Spleen (tissue), 11 donors: ENCODE data around the gene UQCRQ. TPM values are rescaled to one million over a fixed set of nuclear protein-coding genes. Genes with fewer than 3 reads are reported as not detected.

ENCODE experiments used
- DNase-seq: peaks from one replicate; pipeline ENCODE4 v3.0.0-alpha.2; 2020
- H3K27ac ChIP-seq, 8 donors: fragments of 200-600 bp; sonication (generic) in 7 of 8; 1 replicate in 4 of 8; 2 replicates in 4 of 8; pipeline versions ENCODE4 v1.5.0 to v1.8.0; 2016 to 2021; ENCODE audit warnings: inconsistent platforms in 4 of 8, mild to moderate bottlenecking in 4 of 8, moderate library complexity in 1 of 8
- H3K27me3 ChIP-seq, 7 donors: fragments of 200-600 bp; sonication (generic) in 6 of 7; replicated peaks in 1 of 7; 1 replicate in 4 of 7; 2 replicates in 3 of 7; pipeline versions ENCODE4 v1.5.0 to v1.8.0; 2016 to 2021; ENCODE audit warnings: inconsistent platforms in 3 of 7, mild to moderate bottlenecking in 1 of 7
- H3K36me3 ChIP-seq, 6 donors: fragments of 200-600 bp; sonication (generic) in 5 of 6; 1 replicate in 4 of 6; 2 replicates in 2 of 6; pipeline versions ENCODE4 v1.5.0 to v1.8.0; 2016 to 2021; ENCODE audit warnings: inconsistent platforms in 2 of 6
- H3K4me1 ChIP-seq, 6 donors: fragments of 200-600 bp; sonication (generic) in 5 of 6; 1 replicate in 3 of 6; 2 replicates in 3 of 6; pipeline versions ENCODE4 v1.5.0 to v1.8.0; 2016 to 2021; ENCODE audit warnings: inconsistent platforms in 3 of 6
- H3K4me3 ChIP-seq, 8 donors: fragments of 200-600 bp; sonication (generic) in 7 of 8; 1 replicate in 4 of 8; 2 replicates in 4 of 8; pipeline versions ENCODE4 v1.5.0 to v1.8.0; 2016 to 2021; ENCODE audit warnings: inconsistent platforms in 4 of 8, mild to moderate bottlenecking in 4 of 8, moderate library complexity in 2 of 8
- H3K9me3 ChIP-seq, 8 donors: fragments of 200-600 bp; sonication (generic) in 7 of 8; 1 replicate in 4 of 8; 2 replicates in 4 of 8; pipeline versions ENCODE4 v1.5.0 to v1.8.0; 2016 to 2021; ENCODE audit warnings: inconsistent platforms in 4 of 8
- CTCF ChIP-seq, 11 experiments: fragments of 200-600 bp in 7 of 11; fragments of 450-650 bp in 4 of 11; sonication (generic) in 4 of 11; IDR thresholded peaks in 8 of 11; conservative IDR thresholded peaks in 3 of 11; 1 replicate in 7 of 11; 2 replicates in 4 of 11; pipeline versions ENCODE4 v1.4.0 to v1.8.0; 2016 to 2021; ENCODE audit warnings: antibody characterized with exemption in 11 of 11, inconsistent platforms in 4 of 11, mild to moderate bottlenecking in 1 of 11
- POLR2A ChIP-seq, 3 donors: fragments of 450-650 bp; IDR thresholded peaks; one replicate each; pipeline ENCODE4 v1.5.1; 2017; ENCODE audit warnings: antibody characterized with exemption in 3 of 3, mild to moderate bottlenecking in 1 of 3
- POLR2AphosphoS5 ChIP-seq, 3 donors: sonication (generic); formaldehyde crosslinking; IDR thresholded peaks; one replicate each; pipeline ENCODE4 v1.5.1; 2017; ENCODE audit warnings: antibody characterized with exemption in 3 of 3
- WGBS, 5 donors: extraction: QIAGEN DNeasy Blood & Tissue Kit in 3 of 5; methylation state at CpG; one replicate each; pipeline versions ENCODE4 v1.1.5 to v1.1.7; 2013 to 2018; 5-methylcytosine and 5-hydroxymethylcytosine counted together
- intact Hi-C: fragments of 100-400 bp; cut with DNase I; formaldehyde crosslinking; loops from one replicate; pipeline ENCODE4 v1.15.0; 2023; ENCODE audit warnings: low total_unique reads
- polyA plus RNA-seq, 3 donors: library from polyadenylated mRNA; stranded (reverse); fragments of 200-250 nt; gene quantifications; one replicate each; pipeline ENCODE4 v1.2.1, GENCODE V29; 2013
- total RNA-seq, 7 donors: library from RNA; depleted of rRNA in 3 of 7; stranded (reverse); fragments of >200 nt in 3 of 7; fragmentation: NEBNext Ultra II Directional in 4 of 7; extraction: Animal tissue kit (Norgen Biotek cat#: 25700) in 4 of 7; gene quantifications; one replicate each; pipeline versions ENCODE4 v1.1.0 to v1.2.1, GENCODE V29; 2016 to 2021
- donor health status: healthy with polysubstance abuse.
- donor health status: DM: no; HTN: no; CAD: no; lungs with moderate emphysema.
- donor health status: DM: no; HTN: no; CAD: no.
- donor health status: Bipolar disorder and iron deficiency.
- donor health status: healthy.
- donor health status: DM: no; HTN: no; CAD: no.
- donor health status: DM: yes; HTN: yes; CAD: no.

Gene UQCRQ
- total and polyA plus RNA-seq, 10 donors: 59.6 to 266 (median 164) TPM

- DNase-seq: no peak
Measured at GRCh38 chr5:132841305-132841704, 25.1 kb upstream of the UQCRQ start.

GRCh38 chr5:132848270-132848669, 18.2 kb upstream of the UQCRQ start:
- no peaks in the 10 kb centered on the region for H3K27me3 ChIP-seq
- TF ChIP-seq POLR2AphosphoS5 (IDR thresholded peaks at IDR 0.05) (no peak), POLR2A (IDR thresholded peaks at IDR 0.05) (no peak)
- intact Hi-C loops: no loop called here
- H3K4me1 ChIP-seq: no peaks in the 10 kb centered on the region
- H3K36me3 ChIP-seq: no peaks in the 10 kb centered on the region
- H3K27ac ChIP-seq: no peak overlapping the region
- H3K9me3 ChIP-seq: no peaks in the 10 kb centered on the region
- H3K4me3 ChIP-seq: no peak overlapping the region
- DNase-seq: no peak
- 91 to 98% (median 93%) methylated on average over 8 of the region's 8 CpGs for WGBS, 5 donors

More at GRCh38 chr5:132841305-132841704, 25.1 kb upstream of the UQCRQ start:
- Histone ChIP-seq H3K4me3 (no peak overlapping the region), H3K36me3 (no peaks in the 10 kb centered on the region), H3K9me3 (no peaks in the 10 kb centered on the region), H3K27ac (no peak overlapping the region), H3K27me3 (no peaks in the 10 kb centered on the region), H3K4me1 (peaks cover 0 to 10% (median 0%) of the 10 kb centered on the region in 6 donors)
- 68 to 95% (median 84%) methylated on average over 4 of the region's 4 CpGs for WGBS, 5 donors
- no peak for TF ChIP-seq CTCF (IDR thresholded peaks at IDR 0.05 in 8 of 11, conservative IDR thresholded peaks at IDR 0.05 in 3 of 11)
- TF ChIP-seq POLR2AphosphoS5 (IDR thresholded peaks at IDR 0.05): no peak
- TF ChIP-seq POLR2A (IDR thresholded peaks at IDR 0.05): no peak
- intact Hi-C loops: no loop called here

DNA sequence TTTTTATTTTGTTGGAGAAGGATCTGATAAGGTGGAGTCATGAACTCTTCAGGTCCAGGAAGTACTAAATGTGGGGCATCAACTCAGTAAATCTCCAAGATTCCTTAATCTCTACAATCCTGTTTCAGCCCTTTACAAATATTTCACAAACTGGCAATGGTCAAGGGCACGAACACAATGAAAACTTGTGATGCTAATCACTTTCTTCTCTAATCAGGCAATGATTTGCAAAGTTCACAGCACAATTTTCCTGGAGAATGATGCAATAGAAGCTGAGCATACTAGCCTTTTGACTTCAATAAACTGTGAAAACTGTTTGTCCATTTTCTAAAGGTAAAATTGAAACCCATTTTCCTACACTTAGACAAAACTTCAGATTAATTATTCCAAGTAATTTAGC, 17.1 kb upstream of the UQCRQ start:
- Histone ChIP-seq H3K4me1 (no peaks in the 10 kb centered on the region), H3K27me3 (no peaks in the 10 kb centered on the region), H3K27ac (no peak overlapping the region), H3K36me3 (no peaks in the 10 kb centered on the region), H3K4me3 (no peak overlapping the region), H3K9me3 (no peaks in the 10 kb centered on the region)
- intact Hi-C loops: no loop called here
- 48 to 68% (median 64%) methylated on average over 1 of the region's 1 CpG for WGBS, 5 donors
- no peak for DNase-seq
- TF ChIP-seq CTCF (IDR thresholded peaks at IDR 0.05 in 8 of 11, conservative IDR thresholded peaks at IDR 0.05 in 3 of 11): no peak
- no peak for TF ChIP-seq POLR2AphosphoS5 (IDR thresholded peaks at IDR 0.05)
- no peak for TF ChIP-seq POLR2A (IDR thresholded peaks at IDR 0.05)

- no peaks in the 10 kb centered on the region for H3K36me3 ChIP-seq
- intact Hi-C loops: no loop called here
- no peak for DNase-seq
- no peak for TF ChIP-seq POLR2AphosphoS5 (IDR thresholded peaks at IDR 0.05)
- TF ChIP-seq POLR2A (IDR thresholded peaks at IDR 0.05): no peak
- TF ChIP-seq CTCF (IDR thresholded peaks at IDR 0.05 in 8 of 11, conservative IDR thresholded peaks at IDR 0.05 in 3 of 11): no peak
- H3K4me3 ChIP-seq: no peak overlapping the region
- H3K9me3 ChIP-seq: no peaks in the 10 kb centered on the region
- H3K4me1 ChIP-seq: no peaks in the 10 kb centered on the region
- H3K27me3 ChIP-seq: no peaks in the 10 kb centered on the region
- WGBS, 5 donors: 80 to 97% (median 87%) methylated on average over 2 of the region's 2 CpGs
- no peak overlapping the region for H3K27ac ChIP-seq
Measured at GRCh38 chr5:132850066-132850465, 16.4 kb upstream of the UQCRQ start.

GRCh38 chr5:132853323-132853722, 13.1 kb upstream of the UQCRQ start:
- TF ChIP-seq POLR2A (IDR thresholded peaks at IDR 0.05) (no peak), CTCF (IDR thresholded peaks at IDR 0.05 in 8 of 11, conservative IDR thresholded peaks at IDR 0.05 in 3 of 11) (no peak), POLR2AphosphoS5 (IDR thresholded peaks at IDR 0.05) (no peak)
- H3K27ac ChIP-seq: no peak overlapping the region
- intact Hi-C loops: no loop called here
- H3K27me3 ChIP-seq: no peaks in the 10 kb centered on the region
- H3K9me3 ChIP-seq: no peaks in the 10 kb centered on the region
- WGBS, 5 donors: 93 to 97% (median 95%) methylated on average over 3 of the region's 3 CpGs
- DNase-seq: no peak
- H3K4me3 ChIP-seq: no peak overlapping the region
- H3K4me1 ChIP-seq: no peaks in the 10 kb centered on the region
- H3K36me3 ChIP-seq: no peaks in the 10 kb centered on the region
